Measurements from ENCODE around the gene C12orf76.

DNA sequence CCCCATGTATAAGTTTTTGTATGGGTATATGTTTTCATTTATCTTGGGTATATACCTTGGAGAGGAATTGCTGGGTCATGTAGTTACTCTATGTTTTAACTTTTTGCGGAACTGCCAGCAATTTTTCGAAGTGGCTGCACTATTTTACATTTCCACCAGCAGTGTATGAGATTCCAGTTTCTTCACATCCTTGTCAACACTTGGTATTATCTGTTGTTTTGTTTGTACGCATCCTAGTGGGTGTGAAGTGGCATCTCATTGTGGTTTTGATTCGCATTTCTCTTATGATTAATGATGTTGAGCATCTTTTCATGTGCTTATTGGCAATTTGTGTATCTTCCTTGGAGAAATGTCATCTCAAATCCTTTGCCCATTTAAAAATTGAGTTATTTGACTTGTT lies 42.2 kb downstream of the C12orf76 start:
- TF ChIP-seq MXI1 (IDR thresholded peaks at IDR 0.05; ENCODE audit: borderline replicate concordance, low read depth, low read length) (no peak), CTCF (conservative IDR thresholded peaks at IDR 0.05; ENCODE audit: low read depth, low read length) (no peak), BHLHE40 (IDR thresholded peaks at IDR 0.05; ENCODE audit: low read depth, low read length) (no peak), POLR2A (IDR thresholded peaks at IDR 0.05; ENCODE audit: low read depth, low read length) (no peak), FOS (IDR thresholded peaks at IDR 0.05; ENCODE audit: low read depth, low read length) (no peak), SMC3 (IDR thresholded peaks at IDR 0.05; ENCODE audit: low read depth, low read length) (no peak), RAD21 (IDR thresholded peaks at IDR 0.05; ENCODE audit: low read length) (no peak), CEBPB (IDR thresholded peaks at IDR 0.05; ENCODE audit: low read depth, low read length) (no peak), CHD1 (IDR thresholded peaks at IDR 0.05; ENCODE audit: low read depth, low read length) (no peak), RCOR1 (IDR thresholded peaks at IDR 0.05; ENCODE audit: insufficient replicate concordance, low read length) (no peak)
